GM12891 (cell line): ENCODE measurements around the gene RAC3.

Experiments used
- POLR2A ChIP-seq: IDR thresholded peaks from 2 replicates; pipeline ENCODE4 v1.6.1; 2011; ENCODE audit warnings: low read depth, low read length, control low read depth
- POLR2AphosphoS5 ChIP-seq: IDR thresholded peaks from 2 replicates; pipeline ENCODE4 v1.6.1; 2011; ENCODE audit warnings: low read depth, low read length, control low read depth
- TAF1 ChIP-seq: IDR thresholded peaks from 2 replicates; pipeline ENCODE4 v1.6.1; 2011; ENCODE audit warnings: low read depth, low read length, control low read depth

DNA sequence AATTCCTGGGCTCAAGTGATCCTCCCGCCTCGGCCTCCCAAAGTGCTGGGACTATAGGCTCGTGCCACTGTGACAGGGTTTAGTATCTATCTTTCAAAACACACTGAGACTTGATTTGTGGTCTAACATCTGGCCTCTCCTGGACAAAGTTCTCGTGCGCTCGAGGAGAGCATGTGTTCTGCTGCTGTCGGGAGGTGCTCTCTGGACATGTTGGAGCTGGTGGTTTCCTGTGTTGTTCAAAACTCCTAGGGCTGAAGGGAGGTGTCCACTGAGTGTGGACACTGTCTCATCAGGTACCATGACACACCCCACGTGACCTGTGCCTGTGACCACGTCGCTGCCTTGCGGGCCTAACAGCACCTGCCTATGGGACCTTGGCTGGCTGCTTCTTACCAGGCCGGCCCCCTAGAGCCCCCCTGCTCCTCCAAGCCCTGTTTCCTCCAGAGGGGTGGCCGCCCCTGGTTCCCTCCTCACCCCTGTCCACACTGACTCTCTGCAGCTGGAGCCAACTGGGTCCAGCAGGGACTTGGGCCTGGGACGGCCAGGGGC is 14.5 kb downstream of the RAC3 start:
- TF ChIP-seq POLR2A (no peak), POLR2AphosphoS5 (no peak), TAF1 (no peak)
